Superior temporal gyrus (tissue), 1 donor: Measurements from ENCODE around the gene SHTN1.

ENCODE experiments used
- DNase-seq: peaks from one replicate; pipeline ENCODE4 v3.0.0-alpha.2; 2016; ENCODE audit errors: extremely low spot score

Gene SHTN1

DNA sequence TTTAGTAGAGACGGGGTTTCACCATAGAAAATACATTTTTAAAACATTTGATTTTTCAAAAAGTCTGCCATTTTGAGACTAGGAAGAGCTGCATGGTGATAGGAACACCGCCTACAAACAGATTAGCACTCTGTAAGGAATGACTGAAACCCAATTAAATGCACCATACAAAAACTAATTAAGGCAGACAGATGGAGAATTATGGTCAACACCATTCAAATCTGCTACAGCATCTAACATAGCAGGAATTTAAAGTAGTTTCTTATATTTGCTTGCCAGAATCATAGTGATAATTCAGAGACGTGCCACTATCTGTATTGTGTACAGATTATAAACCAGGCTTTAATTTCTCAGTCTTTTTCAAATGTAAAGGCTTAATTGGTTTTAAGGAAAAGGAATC is 87.5 kb downstream of the SHTN1 start:
- DNase-seq, result no peak

- no peak for DNase-seq
Observed at GRCh38 chr10:116915340-116915739, 89.6 kb downstream of the SHTN1 start.

DNA sequence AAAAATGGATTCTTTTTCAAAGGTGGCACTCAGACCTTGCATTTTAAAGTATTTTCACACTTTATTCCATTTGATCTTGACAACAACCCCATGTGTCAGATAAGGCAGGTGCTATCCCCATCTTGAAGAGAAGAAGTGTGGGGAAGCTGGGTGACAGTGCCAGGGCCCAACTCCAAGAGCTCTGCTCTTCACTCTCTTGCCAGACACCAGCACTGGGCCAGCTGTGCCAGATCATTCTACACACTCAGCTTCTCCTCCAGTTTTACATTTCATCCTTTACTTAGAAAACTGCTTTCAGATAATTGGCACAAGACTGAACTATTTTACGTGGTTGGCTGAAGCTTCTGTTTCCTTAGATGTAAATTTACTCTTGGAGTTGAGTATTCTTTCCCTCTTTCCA is 91.3 kb downstream of the SHTN1 start:
- no peak for DNase-seq

- DNase-seq, result no peak
Observed at GRCh38 chr10:116912162-116912561, 92.8 kb downstream of the SHTN1 start.

- no peak for DNase-seq
Observed at GRCh38 chr10:116910910-116911309, 94.1 kb downstream of the SHTN1 start.

- DNase-seq, result no peak
Observed at GRCh38 chr10:116909307-116909706, 95.7 kb downstream of the SHTN1 start.

- DNase-seq, result no peak
Observed at GRCh38 chr10:116907245-116907987, 97.6 kb downstream of the SHTN1 start.

DNA sequence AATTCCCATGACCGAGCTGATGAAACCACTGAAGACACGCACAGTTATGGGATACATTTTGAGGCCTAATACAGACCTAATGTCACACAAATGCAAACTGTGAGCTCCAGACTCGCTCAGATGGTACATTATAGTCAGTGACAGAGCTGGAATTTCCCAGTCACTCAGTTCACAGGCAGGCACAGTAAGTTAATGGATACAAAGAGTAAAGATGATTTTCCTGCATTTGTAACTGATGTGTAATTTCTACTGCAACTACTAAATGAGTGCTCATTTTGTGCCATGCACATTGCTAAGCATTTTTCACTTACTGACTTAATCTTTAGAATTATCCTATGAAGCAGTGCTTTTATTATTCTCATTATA is 99.2 kb downstream of the SHTN1 start:
- no peak for DNase-seq

- no peak for DNase-seq
Observed at GRCh38 chr10:116899626-116900025, 105.4 kb downstream of the SHTN1 start.

DNA sequence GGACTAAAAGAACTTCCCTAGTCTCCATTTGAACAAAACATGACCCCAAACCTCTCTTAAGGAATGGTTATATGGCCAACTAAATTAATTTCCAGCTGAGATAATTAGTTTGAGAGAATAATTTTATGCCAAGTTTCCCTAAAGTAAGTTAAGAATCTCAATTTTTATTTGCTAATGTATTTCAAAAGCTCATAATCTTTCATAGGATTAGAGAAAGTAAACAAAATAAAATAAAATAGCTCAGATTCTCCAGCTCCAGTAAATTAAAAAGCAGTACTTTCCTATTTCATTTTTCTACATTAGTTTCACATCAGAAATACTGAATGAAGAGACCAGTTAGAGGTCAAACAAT is 111.3 kb downstream of the SHTN1 start:
- DNase-seq, result no peak

- no peak for DNase-seq
Observed at GRCh38 chr10:116892907-116893685, 111.9 kb downstream of the SHTN1 start.

DNA sequence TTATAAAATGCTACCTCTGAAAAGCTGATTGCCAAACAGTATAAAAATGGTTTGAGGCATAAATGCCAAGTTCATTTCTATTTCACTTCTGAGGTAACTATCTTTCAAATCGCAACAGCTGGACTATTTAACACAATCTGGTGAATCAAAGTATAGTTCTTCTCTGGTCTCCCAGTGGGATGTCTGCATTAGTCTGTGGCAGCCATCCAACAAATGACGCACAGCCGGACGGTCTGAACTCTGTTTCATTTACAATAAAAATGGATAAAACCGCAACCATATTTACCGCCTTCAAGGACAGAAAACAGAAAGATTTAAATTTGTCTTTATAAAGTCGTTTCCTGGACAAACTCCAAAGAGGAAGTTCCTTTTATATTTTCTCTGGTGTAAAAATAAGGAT is 113.8 kb downstream of the SHTN1 start:
- peak; percentile 74 for DNase-seq

DNA sequence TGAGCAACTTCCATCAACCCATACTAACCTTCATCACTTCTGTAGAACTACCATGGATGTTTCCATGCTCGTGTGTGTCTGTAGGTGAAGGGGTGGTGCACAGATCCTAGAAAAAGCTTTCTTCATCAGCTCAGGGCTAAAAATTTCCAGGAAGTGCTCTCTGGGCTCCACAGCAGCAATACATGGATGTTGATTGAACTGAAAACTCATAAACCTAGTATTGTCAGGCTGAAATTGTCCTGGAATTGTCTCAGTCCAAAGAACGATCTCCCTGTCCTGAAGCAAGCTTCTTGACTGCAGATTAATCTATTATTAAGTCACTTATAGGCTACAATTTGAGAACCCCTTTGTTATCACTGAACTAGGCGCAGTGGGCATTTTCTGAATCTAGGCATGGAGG is 115.9 kb downstream of the SHTN1 start:
- no peak for DNase-seq

- peak; percentile 73 for DNase-seq
Observed at GRCh38 chr10:116888380-116889055, 116.5 kb downstream of the SHTN1 start.

DNA sequence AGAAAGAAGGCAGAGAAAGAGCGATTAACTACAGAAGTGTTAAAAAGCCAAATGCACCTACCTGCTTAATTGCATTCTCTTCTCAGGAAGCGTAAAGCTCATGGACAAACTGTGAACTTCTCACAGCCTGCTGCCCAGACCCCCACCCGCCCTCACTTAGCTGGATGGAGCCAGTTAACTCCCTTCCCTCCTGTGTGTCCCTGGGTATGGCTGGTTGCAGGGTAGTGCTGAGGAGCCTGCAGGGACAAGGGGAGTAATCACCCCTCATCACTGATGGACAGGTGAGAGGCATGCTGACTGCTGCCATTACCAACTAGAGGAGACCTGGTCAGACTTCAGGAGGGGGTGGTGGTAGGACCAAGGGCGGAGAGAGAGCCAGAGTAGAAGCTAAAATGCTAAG is 118.2 kb downstream of the SHTN1 start:
- no peak for DNase-seq

- DNase-seq, result peak; percentile 17
Observed at GRCh38 chr10:116882639-116883038, 122.3 kb downstream of the SHTN1 start.

DNA sequence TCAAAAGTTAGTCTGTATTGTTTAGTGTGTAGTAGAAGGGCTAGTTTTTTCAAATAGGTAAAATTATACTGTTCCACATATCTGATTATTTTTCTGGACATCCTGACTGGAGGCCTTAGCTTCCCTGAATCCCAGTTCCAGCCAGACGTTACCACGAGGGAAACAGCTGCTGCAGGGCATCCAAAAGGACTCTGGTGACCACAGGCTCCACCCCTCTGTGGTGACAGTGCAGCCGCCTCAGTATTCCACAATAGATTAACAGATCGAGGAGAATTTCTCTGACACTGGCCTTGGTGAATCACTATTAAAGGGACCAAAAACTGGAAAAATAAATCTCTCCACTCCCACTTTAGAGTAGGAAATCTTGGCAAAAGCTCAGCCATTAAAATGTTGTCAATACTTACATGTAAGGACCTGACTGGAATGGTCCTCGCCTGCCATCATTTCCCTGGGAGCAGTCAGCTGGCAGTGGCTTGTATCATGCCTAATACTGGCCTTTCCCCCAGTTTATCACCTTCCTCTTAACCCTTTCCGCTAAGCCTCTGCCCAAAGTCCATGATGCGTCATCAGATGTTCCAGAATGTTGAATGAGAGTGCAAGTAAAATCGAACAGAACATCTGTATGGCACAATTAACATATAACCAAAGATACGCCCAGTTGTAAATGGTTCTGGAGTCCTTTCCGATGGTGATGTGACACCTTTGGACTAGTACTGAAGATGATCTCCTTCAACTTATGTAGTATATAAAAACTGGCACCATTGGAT is 124.1 kb downstream of the SHTN1 start:
- no peak for DNase-seq

DNA sequence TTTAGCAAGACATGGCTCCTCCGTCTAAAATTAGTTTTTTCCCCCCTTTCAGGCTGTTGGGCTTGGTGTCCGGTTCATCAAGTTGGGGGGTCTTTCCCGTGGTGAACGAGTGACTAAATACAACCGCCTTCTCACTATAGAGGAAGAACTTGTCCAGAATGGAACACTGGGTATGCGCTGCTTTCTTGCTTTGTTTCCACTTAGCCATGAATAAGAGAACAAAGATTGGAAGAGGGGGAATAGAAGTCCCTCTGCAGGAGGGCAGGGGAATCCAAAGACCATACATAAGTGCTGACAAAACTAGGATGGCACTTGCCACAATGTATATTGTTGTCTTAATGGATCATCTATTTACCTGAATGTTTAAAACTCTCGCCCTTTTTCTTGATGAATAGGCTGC is 125.2 kb downstream of the SHTN1 start:
- no peak for DNase-seq

GRCh38 chr10:116878123-116878522 is 126.9 kb downstream of the SHTN1 start:
- DNase-seq, result peak; percentile 27

- no peak for DNase-seq
Observed at GRCh38 chr10:116877391-116877790, 127.6 kb downstream of the SHTN1 start.

GRCh38 chr10:116875897-116876296 is 129.1 kb downstream of the SHTN1 start:
- DNase-seq, result no peak

GRCh38 chr10:116873134-116873533 is 131.9 kb downstream of the SHTN1 start:
- no peak for DNase-seq
